Measurements from ENCODE around the gene COA1.

DNA sequence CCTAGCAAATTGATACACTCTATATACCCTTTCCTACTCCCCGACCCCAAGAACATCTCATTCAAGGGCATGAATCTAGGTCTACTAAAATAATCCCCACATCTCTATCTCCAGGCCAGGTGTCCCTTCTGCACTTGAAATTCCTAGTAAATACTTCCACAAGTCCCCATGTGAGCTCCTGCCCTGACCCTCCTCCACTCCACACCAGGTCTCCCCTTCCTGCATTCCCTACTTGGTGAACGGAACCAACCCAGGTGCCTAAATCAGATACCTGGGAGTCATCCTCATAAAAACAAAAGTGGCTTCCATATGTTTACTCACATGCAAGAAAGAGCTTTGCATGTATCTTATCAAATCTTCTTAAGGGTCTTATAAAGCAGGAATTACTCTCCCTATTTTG, 69.2 kb downstream of the COA1 start:
- TF ChIP-seq, protein P1, sequence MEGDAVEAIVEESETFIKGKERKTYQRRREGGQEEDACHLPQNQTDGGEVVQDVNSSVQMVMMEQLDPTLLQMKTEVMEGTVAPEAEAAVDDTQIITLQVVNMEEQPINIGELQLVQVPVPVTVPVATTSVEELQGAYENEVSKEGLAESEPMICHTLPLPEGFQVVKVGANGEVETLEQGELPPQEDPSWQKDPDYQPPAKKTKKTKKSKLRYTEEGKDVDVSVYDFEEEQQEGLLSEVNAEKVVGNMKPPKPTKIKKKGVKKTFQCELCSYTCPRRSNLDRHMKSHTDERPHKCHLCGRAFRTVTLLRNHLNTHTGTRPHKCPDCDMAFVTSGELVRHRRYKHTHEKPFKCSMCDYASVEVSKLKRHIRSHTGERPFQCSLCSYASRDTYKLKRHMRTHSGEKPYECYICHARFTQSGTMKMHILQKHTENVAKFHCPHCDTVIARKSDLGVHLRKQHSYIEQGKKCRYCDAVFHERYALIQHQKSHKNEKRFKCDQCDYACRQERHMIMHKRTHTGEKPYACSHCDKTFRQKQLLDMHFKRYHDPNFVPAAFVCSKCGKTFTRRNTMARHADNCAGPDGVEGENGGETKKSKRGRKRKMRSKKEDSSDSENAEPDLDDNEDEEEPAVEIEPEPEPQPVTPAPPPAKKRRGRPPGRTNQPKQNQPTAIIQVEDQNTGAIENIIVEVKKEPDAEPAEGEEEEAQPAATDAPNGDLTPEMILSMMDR (IDR thresholded peaks at IDR 0.05) = no peak
- TF ChIP-seq SIN3A (IDR thresholded peaks at IDR 0.05; ENCODE audit: borderline replicate concordance, insufficient read depth, low read depth, low read length) (no peak), POLR2AphosphoS5 (IDR thresholded peaks at IDR 0.05; ENCODE audit: low read depth, low read length) (no peak), TCF7L2 (IDR thresholded peaks at IDR 0.05; ENCODE audit: low read depth, low read length) (no peak)
- TF ChIP-seq, protein P2, sequence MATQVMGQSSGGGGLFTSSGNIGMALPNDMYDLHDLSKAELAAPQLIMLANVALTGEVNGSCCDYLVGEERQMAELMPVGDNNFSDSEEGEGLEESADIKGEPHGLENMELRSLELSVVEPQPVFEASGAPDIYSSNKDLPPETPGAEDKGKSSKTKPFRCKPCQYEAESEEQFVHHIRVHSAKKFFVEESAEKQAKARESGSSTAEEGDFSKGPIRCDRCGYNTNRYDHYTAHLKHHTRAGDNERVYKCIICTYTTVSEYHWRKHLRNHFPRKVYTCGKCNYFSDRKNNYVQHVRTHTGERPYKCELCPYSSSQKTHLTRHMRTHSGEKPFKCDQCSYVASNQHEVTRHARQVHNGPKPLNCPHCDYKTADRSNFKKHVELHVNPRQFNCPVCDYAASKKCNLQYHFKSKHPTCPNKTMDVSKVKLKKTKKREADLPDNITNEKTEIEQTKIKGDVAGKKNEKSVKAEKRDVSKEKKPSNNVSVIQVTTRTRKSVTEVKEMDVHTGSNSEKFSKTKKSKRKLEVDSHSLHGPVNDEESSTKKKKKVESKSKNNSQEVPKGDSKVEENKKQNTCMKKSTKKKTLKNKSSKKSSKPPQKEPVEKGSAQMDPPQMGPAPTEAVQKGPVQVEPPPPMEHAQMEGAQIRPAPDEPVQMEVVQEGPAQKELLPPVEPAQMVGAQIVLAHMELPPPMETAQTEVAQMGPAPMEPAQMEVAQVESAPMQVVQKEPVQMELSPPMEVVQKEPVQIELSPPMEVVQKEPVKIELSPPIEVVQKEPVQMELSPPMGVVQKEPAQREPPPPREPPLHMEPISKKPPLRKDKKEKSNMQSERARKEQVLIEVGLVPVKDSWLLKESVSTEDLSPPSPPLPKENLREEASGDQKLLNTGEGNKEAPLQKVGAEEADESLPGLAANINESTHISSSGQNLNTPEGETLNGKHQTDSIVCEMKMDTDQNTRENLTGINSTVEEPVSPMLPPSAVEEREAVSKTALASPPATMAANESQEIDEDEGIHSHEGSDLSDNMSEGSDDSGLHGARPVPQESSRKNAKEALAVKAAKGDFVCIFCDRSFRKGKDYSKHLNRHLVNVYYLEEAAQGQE (IDR thresholded peaks at IDR 0.05; ENCODE audit: insufficient read depth in 1 of 2, low read depth in 2 of 2, low read length in 1 of 2) = no peak
